ENCODE data around the gene FCGR1A.
"Not testable (repeated sequence)": the region's sequence is repeated elsewhere in the genome, so short reads cannot be mapped to it uniquely, and the experiment has no call there.

FCGR1A gene

DNA sequence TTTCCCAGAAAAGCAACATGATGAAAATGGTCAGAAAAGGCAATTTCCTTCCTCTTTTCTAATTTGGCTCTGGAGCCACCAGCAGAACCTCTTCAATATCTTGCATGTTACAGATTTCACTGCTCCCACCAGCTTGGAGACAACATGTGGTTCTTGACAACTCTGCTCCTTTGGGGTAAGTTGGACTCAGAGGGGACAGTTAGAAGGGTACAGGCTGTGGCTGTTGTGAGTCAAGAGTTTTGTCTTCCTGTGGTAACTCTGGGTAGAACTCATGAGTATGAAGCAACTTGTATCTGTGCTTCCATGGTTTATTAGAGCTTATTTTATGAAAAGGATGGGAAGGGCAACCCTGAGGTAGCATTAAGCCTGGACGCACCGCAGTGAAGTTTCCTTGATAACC lies at the start of gene FCGR1A:
Gene FCGR1A, plus strand, starts transcription at position 95 of the 400 bp plus-strand sequence. Its CDS starts 50 bp downstream, at position 145.
- H3K36me3 ChIP-seq (ENCODE audit: control insufficient read depth in 2 of 2, insufficient read depth in 2 of 2, low read length in 2 of 2); H3K27me3 ChIP-seq (ENCODE audit: control insufficient read depth in 2 of 2, insufficient read depth in 2 of 2, low read length in 2 of 2); H3K4me1 ChIP-seq (ENCODE audit: control insufficient read depth in 2 of 2, insufficient read depth in 2 of 2, low read length in 2 of 2); H3K9ac ChIP-seq (ENCODE audit: low read depth in 1 of 2, low read length in 2 of 2); H3K9me3 ChIP-seq (ENCODE audit: control insufficient read depth in 2 of 2, low read length in 2 of 2); H3K4me3 ChIP-seq (ENCODE audit: low read length in 2 of 2); H3K27ac ChIP-seq (ENCODE audit: low read depth in 2 of 2, low read length in 2 of 2): not testable (repeated sequence)

DNA sequence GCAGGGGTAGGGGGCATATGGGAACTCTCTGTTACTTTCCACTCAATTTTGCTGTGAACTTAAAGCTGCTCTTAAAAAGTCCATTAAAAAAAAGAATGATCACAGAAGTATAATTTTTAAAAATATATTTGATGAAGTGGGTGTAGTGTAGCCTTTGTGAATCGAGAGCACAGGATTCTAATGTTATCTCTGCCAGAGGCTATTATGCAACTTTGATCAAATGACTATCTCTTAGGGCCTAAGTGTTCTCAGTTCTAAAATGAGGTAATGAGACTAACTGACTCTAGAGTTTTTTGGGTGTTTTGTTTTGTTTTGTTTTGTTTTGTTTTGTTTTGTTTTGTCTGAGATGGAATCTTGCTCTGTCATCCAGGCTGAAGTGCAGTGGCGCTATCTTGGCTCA lies 49.7 kb upstream of the FCGR1A start:
- not testable (repeated sequence) for H3K27ac ChIP-seq (ENCODE audit: low read depth in 2 of 2, low read length in 2 of 2); H3K9me3 ChIP-seq (ENCODE audit: control insufficient read depth in 2 of 2, low read length in 2 of 2); H3K4me1 ChIP-seq (ENCODE audit: control insufficient read depth in 2 of 2, insufficient read depth in 2 of 2, low read length in 2 of 2); H3K27me3 ChIP-seq (ENCODE audit: control insufficient read depth in 2 of 2, insufficient read depth in 2 of 2, low read length in 2 of 2); H3K9ac ChIP-seq (ENCODE audit: low read depth in 1 of 2, low read length in 2 of 2); H3K36me3 ChIP-seq (ENCODE audit: control insufficient read depth in 2 of 2, insufficient read depth in 2 of 2, low read length in 2 of 2); H3K4me3 ChIP-seq (ENCODE audit: low read length in 2 of 2)

DNA sequence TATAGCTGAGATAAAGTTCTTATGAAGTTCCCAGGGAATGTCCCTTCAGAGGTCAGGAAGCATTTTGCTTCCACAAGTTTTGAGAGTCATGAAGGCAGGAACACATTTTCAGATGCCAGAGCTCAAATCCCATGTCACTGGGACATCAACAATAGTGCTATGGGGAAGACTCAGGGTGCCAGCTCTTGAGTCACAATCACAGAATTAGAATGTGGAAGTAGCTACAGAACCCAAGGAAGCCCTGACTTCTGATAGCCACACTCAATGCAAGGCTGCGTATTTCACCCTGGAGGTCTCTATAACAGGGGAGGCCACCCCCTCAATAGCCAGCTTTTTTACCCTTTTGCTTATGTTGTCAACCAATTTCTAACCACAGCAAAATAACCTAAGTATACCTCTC lies 47.8 kb upstream of the FCGR1A start:
- H3K4me1 ChIP-seq (ENCODE audit: control insufficient read depth in 2 of 2, insufficient read depth in 2 of 2, low read length in 2 of 2); H3K27me3 ChIP-seq (ENCODE audit: control insufficient read depth in 2 of 2, insufficient read depth in 2 of 2, low read length in 2 of 2); H3K4me3 ChIP-seq (ENCODE audit: low read length in 2 of 2); H3K9me3 ChIP-seq (ENCODE audit: control insufficient read depth in 2 of 2, low read length in 2 of 2); H3K36me3 ChIP-seq (ENCODE audit: control insufficient read depth in 2 of 2, insufficient read depth in 2 of 2, low read length in 2 of 2); H3K27ac ChIP-seq (ENCODE audit: low read depth in 2 of 2, low read length in 2 of 2); H3K9ac ChIP-seq (ENCODE audit: low read depth in 1 of 2, low read length in 2 of 2): not testable (repeated sequence)

DNA sequence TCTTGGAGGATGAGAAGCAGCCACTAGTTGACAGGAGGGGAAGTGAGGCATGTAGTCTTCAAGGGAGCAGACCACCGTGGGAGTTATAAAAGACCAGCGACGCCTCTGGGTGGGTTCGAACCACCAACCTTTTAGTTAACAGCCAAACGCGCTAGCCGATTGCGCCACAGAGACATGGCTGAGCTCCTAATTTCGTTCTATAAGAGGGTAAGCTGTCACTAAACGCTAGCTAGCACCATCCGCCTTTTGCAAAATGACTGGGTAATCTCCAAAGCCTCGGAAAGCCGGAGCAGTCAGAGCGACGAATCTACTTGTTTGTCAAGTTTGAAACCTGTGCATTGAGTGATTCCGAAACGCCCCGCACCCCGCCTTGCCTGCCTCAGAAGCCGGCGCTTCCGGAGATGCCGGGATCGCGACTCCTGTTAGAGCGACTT lies 42.3 kb upstream of the FCGR1A start:
- H3K4me3 ChIP-seq (ENCODE audit: low read length in 2 of 2) = peak overlapping the region in 1 of 2 donors; percentile 52
- not testable (repeated sequence) for H3K9me3 ChIP-seq (ENCODE audit: control insufficient read depth in 2 of 2, low read length in 2 of 2); H3K27ac ChIP-seq (ENCODE audit: low read depth in 2 of 2, low read length in 2 of 2); H3K36me3 ChIP-seq (ENCODE audit: control insufficient read depth in 2 of 2, insufficient read depth in 2 of 2, low read length in 2 of 2); H3K9ac ChIP-seq (ENCODE audit: low read depth in 1 of 2, low read length in 2 of 2); H3K4me1 ChIP-seq (ENCODE audit: control insufficient read depth in 2 of 2, insufficient read depth in 2 of 2, low read length in 2 of 2); H3K27me3 ChIP-seq (ENCODE audit: control insufficient read depth in 2 of 2, insufficient read depth in 2 of 2, low read length in 2 of 2)

DNA sequence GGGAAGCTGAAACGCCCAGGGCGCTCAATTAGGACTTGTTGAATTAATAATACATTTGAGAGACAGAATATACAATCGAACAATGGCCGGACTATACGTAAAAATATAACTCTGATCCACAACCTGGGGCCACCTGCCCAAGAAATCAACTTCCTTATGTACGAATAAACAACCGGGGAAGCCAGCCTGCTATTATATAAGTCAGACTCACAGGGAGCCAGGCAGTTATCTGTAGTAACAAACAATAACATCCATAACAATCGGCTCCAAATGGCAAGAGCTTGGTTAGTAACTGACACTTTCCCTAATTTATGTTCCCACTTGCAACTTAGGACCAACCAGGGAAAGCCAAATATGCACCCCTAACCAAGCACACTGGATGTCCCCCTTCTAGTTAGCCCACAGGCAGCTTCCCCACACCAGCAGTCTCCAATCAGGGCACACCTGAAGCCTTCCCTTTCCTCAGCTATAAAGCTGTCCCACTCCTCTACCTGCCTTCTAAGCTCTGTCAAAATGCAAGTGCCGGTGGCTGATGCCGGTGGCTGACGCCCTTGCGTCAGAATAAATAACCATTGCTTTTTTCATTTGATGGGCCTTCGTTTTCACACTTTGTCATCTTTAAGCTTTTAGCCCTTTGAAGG lies 41.8 kb upstream of the FCGR1A start:
- H3K27ac ChIP-seq (ENCODE audit: low read depth in 2 of 2, low read length in 2 of 2); H3K36me3 ChIP-seq (ENCODE audit: control insufficient read depth in 2 of 2, insufficient read depth in 2 of 2, low read length in 2 of 2); H3K9ac ChIP-seq (ENCODE audit: low read depth in 1 of 2, low read length in 2 of 2); H3K9me3 ChIP-seq (ENCODE audit: control insufficient read depth in 2 of 2, low read length in 2 of 2); H3K4me1 ChIP-seq (ENCODE audit: control insufficient read depth in 2 of 2, insufficient read depth in 2 of 2, low read length in 2 of 2); H3K4me3 ChIP-seq (ENCODE audit: low read length in 2 of 2); H3K27me3 ChIP-seq (ENCODE audit: control insufficient read depth in 2 of 2, insufficient read depth in 2 of 2, low read length in 2 of 2): not testable (repeated sequence)

DNA sequence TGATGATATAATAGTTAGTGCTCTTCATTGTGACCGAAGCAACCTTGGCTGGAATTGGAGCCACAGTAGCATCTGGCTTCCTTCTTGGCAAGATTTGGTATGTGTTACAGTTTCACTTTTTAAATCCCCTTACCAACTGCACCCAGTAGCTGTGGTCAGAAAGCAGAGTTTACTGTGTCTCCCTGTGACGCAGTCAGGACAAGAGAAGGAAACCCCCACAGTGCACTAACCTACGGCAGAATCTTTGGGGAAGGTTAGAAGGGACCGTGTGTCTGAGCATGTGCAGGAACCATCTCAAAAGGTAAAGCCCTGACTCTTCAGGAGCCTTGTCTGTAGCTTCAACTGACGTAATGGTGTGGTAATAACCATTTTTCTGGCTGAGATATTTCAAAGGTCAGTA lies 40.6 kb upstream of the FCGR1A start:
- not testable (repeated sequence) for H3K9me3 ChIP-seq (ENCODE audit: control insufficient read depth in 2 of 2, low read length in 2 of 2); H3K4me1 ChIP-seq (ENCODE audit: control insufficient read depth in 2 of 2, insufficient read depth in 2 of 2, low read length in 2 of 2); H3K36me3 ChIP-seq (ENCODE audit: control insufficient read depth in 2 of 2, insufficient read depth in 2 of 2, low read length in 2 of 2); H3K27me3 ChIP-seq (ENCODE audit: control insufficient read depth in 2 of 2, insufficient read depth in 2 of 2, low read length in 2 of 2); H3K27ac ChIP-seq (ENCODE audit: low read depth in 2 of 2, low read length in 2 of 2); H3K4me3 ChIP-seq (ENCODE audit: low read length in 2 of 2); H3K9ac ChIP-seq (ENCODE audit: low read depth in 1 of 2, low read length in 2 of 2)

DNA sequence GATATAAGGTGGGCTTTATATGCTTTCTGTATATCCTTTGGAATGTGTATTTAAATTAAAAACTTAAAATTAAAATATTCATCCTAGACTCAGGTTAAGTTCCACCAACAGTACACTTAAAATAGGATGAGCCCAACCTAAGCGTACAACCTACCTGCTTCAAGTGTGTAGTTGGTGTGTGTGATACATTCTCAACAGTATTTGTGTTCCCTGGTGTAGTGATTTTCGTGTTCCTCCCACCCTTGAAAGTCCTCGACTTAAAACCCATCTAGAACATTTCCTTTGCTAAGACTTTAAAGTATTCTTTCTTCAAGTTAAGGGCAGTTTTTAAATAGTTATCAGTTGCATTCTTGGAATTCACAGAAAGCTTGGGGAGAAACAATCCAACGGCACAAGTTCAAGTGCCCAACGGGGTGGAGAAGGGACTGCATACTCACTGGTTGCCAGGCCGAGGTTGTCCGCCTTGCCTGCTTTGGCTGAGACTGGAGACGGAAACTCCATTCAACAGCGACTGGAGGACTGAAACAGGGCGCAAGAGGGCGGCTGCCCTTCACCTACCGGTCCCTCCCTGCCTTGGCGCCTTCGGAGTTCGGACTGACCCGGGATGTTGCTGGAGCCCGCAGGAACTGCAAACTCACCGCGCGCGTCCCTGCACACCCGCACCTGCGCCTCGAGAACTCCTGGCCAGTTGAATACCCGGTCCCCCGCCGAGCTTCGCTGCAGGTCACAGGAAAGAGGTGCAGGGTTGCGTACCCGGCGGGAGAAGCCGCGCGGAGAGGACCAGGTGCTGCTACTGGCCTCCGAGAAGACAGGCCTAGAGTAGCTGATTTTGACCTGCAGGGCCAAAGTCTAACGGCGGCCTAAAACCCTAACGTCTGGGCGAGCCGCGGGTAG lies 35.8 kb upstream of the FCGR1A start:
- not testable (repeated sequence) for H3K9me3 ChIP-seq (ENCODE audit: control insufficient read depth in 2 of 2, low read length in 2 of 2); H3K27ac ChIP-seq (ENCODE audit: low read depth in 2 of 2, low read length in 2 of 2); H3K4me3 ChIP-seq (ENCODE audit: low read length in 2 of 2); H3K4me1 ChIP-seq (ENCODE audit: control insufficient read depth in 2 of 2, insufficient read depth in 2 of 2, low read length in 2 of 2); H3K27me3 ChIP-seq (ENCODE audit: control insufficient read depth in 2 of 2, insufficient read depth in 2 of 2, low read length in 2 of 2); H3K9ac ChIP-seq (ENCODE audit: low read depth in 1 of 2, low read length in 2 of 2); H3K36me3 ChIP-seq (ENCODE audit: control insufficient read depth in 2 of 2, insufficient read depth in 2 of 2, low read length in 2 of 2)

DNA sequence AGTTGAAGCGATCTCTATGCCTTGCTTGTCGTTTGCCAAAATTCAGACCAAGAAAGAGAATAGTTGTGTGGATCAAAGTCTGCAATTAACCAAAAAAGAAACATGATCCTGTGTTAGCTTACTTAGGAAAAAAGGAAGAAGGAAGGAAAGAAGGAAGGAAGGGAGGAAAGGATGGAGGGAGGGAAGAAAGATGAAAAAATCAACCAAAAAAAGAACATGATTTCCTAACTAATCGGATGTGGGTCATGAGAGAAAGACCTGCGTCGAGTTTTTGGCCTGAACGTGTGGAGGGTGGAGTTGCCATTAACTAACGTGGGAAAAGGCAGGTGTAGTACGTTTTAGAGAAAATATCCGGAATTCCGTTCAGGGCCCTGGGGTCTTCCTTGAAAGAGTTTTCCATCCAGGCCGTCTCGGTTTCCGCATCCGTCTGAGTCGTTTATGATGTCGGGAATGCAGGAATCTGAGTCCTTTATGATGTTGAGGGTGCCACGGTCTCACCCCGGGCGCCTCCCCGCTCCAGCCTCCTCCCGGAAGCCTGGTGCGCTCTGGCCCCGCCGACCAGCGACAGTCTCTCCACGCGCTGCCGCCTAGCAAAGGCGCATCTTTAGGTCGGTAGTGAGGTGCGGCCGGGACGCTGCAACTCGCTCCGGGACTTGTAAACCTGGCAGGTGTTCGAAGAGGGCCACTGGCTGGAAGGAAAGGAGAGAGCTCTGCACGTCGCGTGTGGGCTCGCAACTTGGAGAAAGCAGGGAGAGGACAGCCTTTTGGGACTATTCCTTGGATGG lies 34.9 kb upstream of the FCGR1A start:
- not testable (repeated sequence) for H3K9me3 ChIP-seq (ENCODE audit: control insufficient read depth in 2 of 2, low read length in 2 of 2); H3K4me3 ChIP-seq (ENCODE audit: low read length in 2 of 2); H3K27me3 ChIP-seq (ENCODE audit: control insufficient read depth in 2 of 2, insufficient read depth in 2 of 2, low read length in 2 of 2); H3K36me3 ChIP-seq (ENCODE audit: control insufficient read depth in 2 of 2, insufficient read depth in 2 of 2, low read length in 2 of 2); H3K27ac ChIP-seq (ENCODE audit: low read depth in 2 of 2, low read length in 2 of 2); H3K4me1 ChIP-seq (ENCODE audit: control insufficient read depth in 2 of 2, insufficient read depth in 2 of 2, low read length in 2 of 2); H3K9ac ChIP-seq (ENCODE audit: low read depth in 1 of 2, low read length in 2 of 2)

DNA sequence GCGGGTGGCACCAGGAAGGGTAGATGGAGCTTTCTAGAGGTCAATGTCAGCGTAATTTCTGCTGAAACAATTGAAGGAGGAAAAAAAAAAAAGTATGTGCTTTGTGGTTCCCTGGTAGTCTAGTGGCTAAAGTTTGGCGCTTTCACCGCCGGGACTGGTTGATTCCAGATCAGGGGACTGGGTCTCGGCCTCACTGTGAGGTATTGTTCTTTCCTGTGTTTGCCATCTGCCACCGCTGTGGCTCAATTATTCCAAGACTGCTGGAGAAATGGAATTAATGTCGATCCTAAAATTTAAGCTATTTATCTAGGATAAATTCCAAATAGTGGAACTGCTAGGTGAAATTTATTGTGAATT lies 34.4 kb upstream of the FCGR1A start:
- H3K27me3 ChIP-seq (ENCODE audit: control insufficient read depth in 2 of 2, insufficient read depth in 2 of 2, low read length in 2 of 2); H3K4me3 ChIP-seq (ENCODE audit: low read length in 2 of 2); H3K36me3 ChIP-seq (ENCODE audit: control insufficient read depth in 2 of 2, insufficient read depth in 2 of 2, low read length in 2 of 2); H3K27ac ChIP-seq (ENCODE audit: low read depth in 2 of 2, low read length in 2 of 2); H3K9ac ChIP-seq (ENCODE audit: low read depth in 1 of 2, low read length in 2 of 2); H3K9me3 ChIP-seq (ENCODE audit: control insufficient read depth in 2 of 2, low read length in 2 of 2); H3K4me1 ChIP-seq (ENCODE audit: control insufficient read depth in 2 of 2, insufficient read depth in 2 of 2, low read length in 2 of 2): not testable (repeated sequence)

DNA sequence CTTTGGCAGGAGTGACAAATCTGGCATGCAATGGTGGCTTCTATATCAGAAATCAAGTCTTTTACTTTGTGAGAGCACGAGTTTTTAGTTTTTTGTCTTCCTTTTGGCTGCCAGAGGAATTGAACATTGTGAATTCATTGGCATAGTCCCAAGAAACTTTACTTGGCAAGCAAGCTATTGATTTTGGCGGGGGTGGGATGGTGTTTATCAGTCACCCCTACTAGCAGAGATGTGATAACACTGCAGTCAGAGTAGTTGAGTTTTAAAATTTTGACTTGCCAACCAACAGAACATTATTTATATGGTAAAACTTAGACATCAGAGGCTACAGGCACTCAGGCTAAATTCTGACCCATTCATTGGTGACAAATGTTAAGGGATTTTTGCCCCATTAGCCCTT lies 31.9 kb upstream of the FCGR1A start:
- not testable (repeated sequence) for H3K36me3 ChIP-seq (ENCODE audit: control insufficient read depth in 2 of 2, insufficient read depth in 2 of 2, low read length in 2 of 2); H3K9me3 ChIP-seq (ENCODE audit: control insufficient read depth in 2 of 2, low read length in 2 of 2); H3K4me1 ChIP-seq (ENCODE audit: control insufficient read depth in 2 of 2, insufficient read depth in 2 of 2, low read length in 2 of 2); H3K9ac ChIP-seq (ENCODE audit: low read depth in 1 of 2, low read length in 2 of 2); H3K4me3 ChIP-seq (ENCODE audit: low read length in 2 of 2); H3K27ac ChIP-seq (ENCODE audit: low read depth in 2 of 2, low read length in 2 of 2); H3K27me3 ChIP-seq (ENCODE audit: control insufficient read depth in 2 of 2, insufficient read depth in 2 of 2, low read length in 2 of 2)

Measured in mucosa of rectum (tissue), 2 donors.